Stomach smooth muscle (tissue), 2 donors: ENCODE data around the gene CLK2.

ENCODE experiments used
- H3K27ac ChIP-seq: one replicate; pipeline ENCODE4 v1.7.0; 2013; ENCODE audit warnings: mild to moderate bottlenecking, low read length, inconsistent platforms
- H3K27me3 ChIP-seq, 2 donors: one replicate each; pipeline ENCODE4 v1.7.0; 2013; ENCODE audit warnings: low read length in 2 of 2; ENCODE audit not compliant: insufficient read depth in 2 of 2, control insufficient read depth in 1 of 2
- H3K36me3 ChIP-seq, 2 donors: one replicate each; pipeline ENCODE4 v1.7.0; 2013; ENCODE audit warnings: low read length in 2 of 2; ENCODE audit not compliant: control insufficient read depth in 2 of 2, insufficient read depth in 2 of 2
- H3K4me1 ChIP-seq: one replicate; pipeline ENCODE4 v1.7.0; 2013; ENCODE audit warnings: low read length; ENCODE audit not compliant: control insufficient read depth, insufficient read depth
- H3K4me3 ChIP-seq, 2 donors: one replicate each; pipeline ENCODE4 v1.7.0; 2013; ENCODE audit warnings: low read length in 2 of 2
- H3K9ac ChIP-seq, 2 donors: one replicate each; pipeline ENCODE4 v1.7.0; 2013; ENCODE audit warnings: low read length in 2 of 2, mild to moderate bottlenecking in 1 of 2
- H3K9me3 ChIP-seq, 2 donors: one replicate each; pipeline ENCODE4 v1.7.0; 2013; ENCODE audit warnings: low read length in 2 of 2; ENCODE audit not compliant: control insufficient read depth in 2 of 2
- donor health status: healthy.
- donor health status: Pancreatic carcinoma.

Gene CLK2

DNA sequence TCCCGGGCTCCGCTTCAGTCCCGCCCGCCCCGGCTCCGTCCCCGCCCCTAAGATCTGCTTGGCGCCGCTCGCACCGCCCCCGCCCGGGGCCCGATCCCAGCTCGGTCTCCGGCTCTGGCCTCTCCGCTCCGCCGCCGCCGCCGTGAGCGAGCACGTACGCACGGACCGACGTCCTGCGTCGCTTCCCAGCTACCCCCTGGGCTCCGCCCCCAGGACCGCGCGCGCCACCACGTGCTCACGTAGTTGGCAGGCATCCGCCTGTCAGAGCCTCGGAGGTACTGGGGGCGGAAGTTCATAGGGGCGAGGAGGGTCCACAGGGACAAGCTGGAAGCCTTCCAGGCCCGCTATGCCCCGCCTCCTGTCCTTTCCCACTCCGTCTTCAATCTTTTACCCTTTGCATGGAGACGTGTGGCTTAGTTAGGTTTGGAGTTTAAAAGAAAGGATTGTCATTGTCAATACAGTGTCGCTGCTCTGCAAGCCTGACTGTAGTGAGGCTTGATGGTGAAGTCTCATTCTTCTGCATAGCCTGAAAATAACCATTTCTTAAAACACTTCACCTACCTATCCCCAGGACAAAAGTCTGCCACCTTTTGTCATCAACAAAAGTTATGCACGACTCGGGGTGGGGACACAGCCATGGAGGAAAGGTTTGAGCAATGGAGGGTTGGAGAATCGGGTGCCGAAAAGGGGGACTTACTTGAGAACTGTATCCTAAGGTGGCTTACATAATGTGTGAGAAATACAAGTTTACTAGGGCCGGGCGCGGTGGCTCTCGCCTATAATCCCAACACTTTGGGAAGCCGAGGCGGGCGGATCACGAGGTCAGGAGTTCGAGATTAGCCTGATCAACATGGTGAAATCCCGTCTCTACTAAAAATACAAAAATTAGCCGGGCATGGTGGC is at the start of gene CLK2:
CLK2 (minus strand) TSS at position 162 of the 903 bp plus-strand sequence. CDS start 2,527 bp downstream, outside the sequence.
- Histone ChIP-seq H3K4me1 (peaks cover 33% of the 10 kb centered on the region), H3K9ac (peak within 1 kb of the TSS; percentile 79 to 81), H3K9me3 (no peaks in the 10 kb centered on the region), H3K27ac (peak within 1 kb of the TSS; percentile 80), H3K27me3 (no peaks in the 10 kb centered on the region), H3K4me3 (peak within 1 kb of the TSS; percentile 87 to 89), H3K36me3 (peaks cover 19 to 20% of the 10 kb centered on the region in 2 donors)

- H3K27me3 ChIP-seq = no peaks in the 10 kb centered on the region
- no peaks in the 10 kb centered on the region for H3K9me3 ChIP-seq
- peak overlapping the region; percentile 58 to 62 for H3K9ac ChIP-seq
- peak overlapping the region; percentile 73 to 91 for H3K4me3 ChIP-seq
- H3K36me3 ChIP-seq = peaks cover 6 to 10% of the 10 kb centered on the region in 2 donors
- peaks cover 56% of the 10 kb centered on the region for H3K4me1 ChIP-seq
- H3K27ac ChIP-seq = peak overlapping the region; percentile 88
Measured at GRCh38 chr1:155322571-155322952, 49.3 kb upstream of the CLK2 start.

DNA sequence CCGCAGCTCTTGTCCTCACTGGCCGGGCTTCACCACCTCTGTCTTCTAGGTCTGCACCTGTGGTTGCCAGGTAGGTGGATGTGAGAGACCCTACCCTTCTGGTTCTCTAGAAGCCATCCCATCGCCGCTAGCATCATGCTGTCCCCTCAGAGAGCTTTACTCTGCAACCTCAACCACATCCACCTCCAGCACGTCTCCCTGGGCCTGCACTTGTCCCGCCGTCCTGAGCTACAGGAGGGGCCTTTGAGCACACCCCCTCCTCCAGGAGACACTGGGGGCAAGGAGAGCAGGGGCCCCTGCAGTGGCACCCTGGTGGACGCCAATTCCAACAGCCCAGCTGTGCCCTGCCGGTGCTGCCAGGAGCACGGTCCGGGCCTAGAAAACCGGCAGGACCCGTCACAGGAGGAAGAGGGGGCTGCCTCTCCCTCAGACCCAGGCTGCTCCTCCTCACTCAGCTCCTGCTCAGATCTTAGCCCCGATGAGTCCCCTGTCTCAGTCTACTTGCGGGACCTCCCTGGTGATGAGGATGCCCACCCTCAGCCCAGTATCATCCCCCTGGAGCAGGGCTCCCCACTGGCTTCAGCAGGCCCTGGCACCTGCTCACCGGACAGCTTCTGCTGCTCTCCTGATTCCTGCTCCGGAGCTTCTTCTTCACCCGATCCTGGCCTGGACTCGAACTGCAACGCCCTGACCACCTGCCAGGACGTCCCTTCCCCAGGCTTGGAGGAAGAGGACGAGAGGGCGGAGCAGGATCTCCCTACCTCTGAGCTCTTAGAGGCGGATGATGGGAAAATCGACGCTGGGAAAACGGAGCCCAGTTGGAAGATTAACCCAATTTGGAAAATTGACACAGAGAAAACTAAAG is 48.6 kb upstream of the CLK2 start:
- H3K9ac ChIP-seq = peak overlapping the region; percentile 55 to 62
- peaks cover 3 to 9% of the 10 kb centered on the region in 2 donors for H3K36me3 ChIP-seq
- peaks cover 55% of the 10 kb centered on the region for H3K4me1 ChIP-seq
- peak overlapping the region; percentile 73 to 91 for H3K4me3 ChIP-seq
- H3K27me3 ChIP-seq = no peaks in the 10 kb centered on the region
- no peaks in the 10 kb centered on the region for H3K9me3 ChIP-seq
- peak overlapping the region; percentile 88 for H3K27ac ChIP-seq

GRCh38 chr1:155320661-155321617 is 47.6 kb upstream of the CLK2 start, which contains the start of gene RUSC1:
Gene RUSC1 (plus strand): TSS chr1:155320894. CDS start chr1:155321774, 880 bp downstream.
- H3K27ac ChIP-seq = peak within 1 kb of the TSS; percentile 88
- peak within 1 kb of the TSS; percentile 62 to 71 for H3K9ac ChIP-seq
- peaks cover 53% of the 10 kb centered on the region for H3K4me1 ChIP-seq
- peaks cover 3 to 6% of the 10 kb centered on the region in 2 donors for H3K36me3 ChIP-seq
- H3K9me3 ChIP-seq = no peaks in the 10 kb centered on the region
- peak within 1 kb of the TSS; percentile 73 to 91 for H3K4me3 ChIP-seq
- H3K27me3 ChIP-seq = no peaks in the 10 kb centered on the region

DNA sequence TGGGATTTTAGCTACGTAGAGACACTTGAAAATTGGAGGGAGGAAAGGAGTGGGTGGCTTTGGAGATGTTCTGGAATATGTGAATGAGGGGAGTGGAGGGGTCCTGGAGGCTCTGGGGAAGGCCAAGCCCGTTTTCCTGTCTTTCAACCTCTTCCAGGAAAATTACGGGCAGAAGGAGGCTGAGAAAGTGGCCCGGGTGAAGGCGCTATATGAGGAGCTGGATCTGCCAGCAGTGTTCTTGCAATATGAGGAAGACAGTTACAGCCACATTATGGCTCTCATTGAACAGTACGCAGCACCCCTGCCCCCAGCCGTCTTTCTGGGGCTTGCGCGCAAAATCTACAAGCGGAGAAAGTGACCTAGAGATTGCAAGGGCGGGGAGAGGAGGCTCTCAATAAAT is 46.9 kb upstream of the CLK2 start:
- H3K27me3 ChIP-seq = no peaks in the 10 kb centered on the region
- peak overlapping the region; percentile 62 to 71 for H3K9ac ChIP-seq
- H3K36me3 ChIP-seq = peaks cover 3 to 6% of the 10 kb centered on the region in 2 donors
- H3K4me3 ChIP-seq = peak overlapping the region; percentile 73 to 91
- H3K9me3 ChIP-seq = no peaks in the 10 kb centered on the region
- peak overlapping the region; percentile 88 for H3K27ac ChIP-seq
- peaks cover 46% of the 10 kb centered on the region for H3K4me1 ChIP-seq

DNA sequence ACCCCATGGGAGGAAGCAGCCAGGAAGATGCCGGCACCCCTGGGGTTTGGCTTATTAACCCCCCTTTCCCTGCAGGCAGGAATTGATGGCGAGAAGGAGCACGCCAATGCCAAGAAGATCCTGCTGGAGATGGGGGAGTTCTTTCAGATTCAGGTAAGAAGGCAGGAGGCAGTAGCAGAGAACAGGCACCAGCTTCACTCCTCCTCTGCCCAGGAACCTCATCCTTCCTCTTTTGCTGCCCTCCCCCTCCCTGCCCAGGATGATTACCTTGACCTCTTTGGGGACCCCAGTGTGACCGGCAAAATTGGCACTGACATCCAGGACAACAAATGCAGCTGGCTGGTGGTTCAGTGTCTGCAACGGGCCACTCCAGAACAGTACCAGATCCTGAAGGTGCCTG is 46.2 kb upstream of the CLK2 start:
- Histone ChIP-seq H3K4me1 (peaks cover 42% of the 10 kb centered on the region), H3K9me3 (no peaks in the 10 kb centered on the region), H3K27ac (no peak overlapping the region), H3K36me3 (peaks cover 8 to 9% of the 10 kb centered on the region in 2 donors), H3K4me3 (no peak overlapping the region), H3K9ac (no peak overlapping the region), H3K27me3 (no peaks in the 10 kb centered on the region)

DNA sequence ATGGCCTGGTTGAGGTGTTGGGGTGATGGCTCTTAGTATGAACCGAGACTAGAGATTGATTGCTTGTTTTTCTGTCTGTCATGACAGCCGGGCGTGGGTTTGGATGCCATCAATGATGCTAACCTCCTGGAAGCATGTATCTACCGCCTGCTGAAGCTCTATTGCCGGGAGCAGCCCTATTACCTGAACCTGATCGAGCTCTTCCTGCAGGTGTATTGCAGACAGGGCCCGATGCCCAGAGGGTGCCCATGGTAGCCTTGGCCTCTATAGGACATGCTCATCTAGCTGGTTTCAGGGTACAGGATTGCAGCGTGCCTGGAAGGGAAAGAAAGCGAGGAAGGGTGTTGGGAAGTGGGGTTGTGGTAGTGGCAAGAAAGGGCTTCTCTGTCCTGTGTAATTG is 44.8 kb upstream of the CLK2 start:
- Histone ChIP-seq H3K4me1 (peaks cover 34% of the 10 kb centered on the region), H3K9me3 (no peaks in the 10 kb centered on the region), H3K36me3 (peaks cover 12 to 13% of the 10 kb centered on the region in 2 donors), H3K27me3 (no peaks in the 10 kb centered on the region), H3K27ac (no peak overlapping the region), H3K9ac (no peak overlapping the region), H3K4me3 (no peak overlapping the region)

GRCh38 chr1:155316922-155317321 is 43.6 kb upstream of the CLK2 start:
- Histone ChIP-seq H3K9ac (no peak overlapping the region), H3K4me3 (no peak overlapping the region), H3K36me3 (peaks cover 16% of the 10 kb centered on the region in 2 donors), H3K27me3 (no peaks in the 10 kb centered on the region), H3K9me3 (no peaks in the 10 kb centered on the region), H3K4me1 (peaks cover 26% of the 10 kb centered on the region), H3K27ac (no peak overlapping the region)

GRCh38 chr1:155313261-155313660 is 40.0 kb upstream of the CLK2 start:
- Histone ChIP-seq H3K27ac (no peak overlapping the region), H3K27me3 (no peaks in the 10 kb centered on the region), H3K9ac (no peak overlapping the region), H3K4me1 (peaks cover 14% of the 10 kb centered on the region), H3K4me3 (no peak overlapping the region), H3K9me3 (no peaks in the 10 kb centered on the region), H3K36me3 (peaks cover 13 to 14% of the 10 kb centered on the region in 2 donors)
